Activated CD4-positive, alpha-beta T cell treated with anti-CD3 and anti-CD28 coated beads for 4 hours (primary cell): ENCODE data around the gene HLA-E.
"Not testable (repeated sequence)": the region's sequence is repeated elsewhere in the genome, so short reads cannot be mapped to it uniquely, and the experiment has no call there.

Source experiments
- DNase-seq, 2 donors: peaks; one replicate each; pipeline ENCODE4 v3.0.0-alpha.2; 2020

Gene HLA-E

DNA sequence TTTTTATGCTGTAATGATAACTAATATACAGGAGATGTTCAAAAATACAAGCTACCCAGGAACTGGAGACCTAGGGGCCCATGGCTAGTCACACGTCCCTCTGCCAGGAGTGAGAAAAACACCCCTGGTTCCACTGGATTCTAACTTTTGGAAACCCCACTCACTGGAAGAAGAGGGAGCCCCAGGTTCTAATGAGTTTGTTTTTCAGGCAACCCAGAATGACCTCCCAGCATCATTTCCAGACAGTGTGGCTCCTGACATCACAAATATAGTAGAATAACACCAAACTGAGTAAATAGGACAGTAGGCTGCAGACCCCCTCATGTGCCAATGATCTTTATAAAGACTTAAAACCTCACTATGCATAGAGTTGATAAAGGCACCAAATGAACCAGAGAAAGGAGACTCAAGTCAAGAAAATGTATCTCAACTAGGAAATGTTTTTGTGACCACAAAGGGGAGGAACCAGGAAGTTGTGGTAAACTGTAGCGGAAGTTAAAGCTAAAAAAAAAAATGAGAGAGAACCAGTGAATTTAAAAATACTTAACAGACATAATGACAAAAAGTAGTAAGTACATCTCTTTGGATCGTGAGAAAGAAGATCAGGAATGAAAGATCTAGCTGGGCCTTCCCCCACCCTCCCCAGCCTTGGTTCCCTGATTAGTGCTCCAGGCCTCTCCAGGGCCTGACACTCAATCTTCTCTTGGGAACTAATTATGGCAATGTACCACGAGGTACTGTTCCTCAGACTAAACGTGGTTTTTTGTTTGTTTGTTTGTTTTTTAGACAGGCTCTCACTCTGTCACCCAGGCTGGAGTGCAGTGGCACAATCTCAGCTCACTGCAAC is 19.8 kb downstream of the HLA-E start:
- DNase-seq = no peak

- no peak for DNase-seq
Observed at GRCh38 chr6:30510419-30511168, 21.3 kb downstream of the HLA-E start.

DNA sequence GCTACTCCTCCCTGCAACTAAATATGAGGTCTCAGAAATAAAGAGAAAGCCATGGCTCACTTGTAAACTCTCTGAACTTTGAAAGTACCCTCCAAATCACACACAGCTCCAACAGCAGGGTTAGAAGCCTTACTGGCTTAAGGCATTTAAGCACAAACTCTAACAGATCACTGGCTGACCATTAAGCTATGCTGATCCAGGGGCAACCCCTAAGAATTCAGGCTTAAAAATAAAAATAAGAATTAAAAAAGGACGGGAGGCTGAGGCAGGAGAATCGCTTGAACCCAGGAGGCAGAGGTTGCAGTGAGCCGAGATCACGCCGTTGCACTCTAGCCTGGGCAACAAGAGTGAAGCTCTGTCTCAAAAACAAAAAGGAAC is 21.8 kb downstream of the HLA-E start:
- DNase-seq = no peak

DNA sequence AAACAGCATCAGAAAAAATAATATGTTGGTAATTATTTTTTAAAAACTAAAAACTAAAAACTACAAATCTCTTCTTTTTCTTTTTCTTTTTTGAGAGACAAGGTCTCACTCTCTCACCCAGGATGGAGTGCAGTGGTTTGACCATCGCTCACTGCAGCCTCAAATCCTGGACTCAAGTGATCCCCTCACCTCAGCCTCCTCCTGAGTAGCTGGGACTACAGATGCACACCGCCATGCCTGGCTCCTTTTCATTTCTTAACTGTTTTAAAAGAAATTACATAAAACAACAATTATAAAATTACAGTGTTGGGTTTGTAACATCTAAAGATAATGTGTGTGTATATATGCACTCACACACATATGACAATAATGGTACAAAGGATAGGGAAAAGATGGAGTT is 24.1 kb downstream of the HLA-E start:
- DNase-seq = no peak

DNA sequence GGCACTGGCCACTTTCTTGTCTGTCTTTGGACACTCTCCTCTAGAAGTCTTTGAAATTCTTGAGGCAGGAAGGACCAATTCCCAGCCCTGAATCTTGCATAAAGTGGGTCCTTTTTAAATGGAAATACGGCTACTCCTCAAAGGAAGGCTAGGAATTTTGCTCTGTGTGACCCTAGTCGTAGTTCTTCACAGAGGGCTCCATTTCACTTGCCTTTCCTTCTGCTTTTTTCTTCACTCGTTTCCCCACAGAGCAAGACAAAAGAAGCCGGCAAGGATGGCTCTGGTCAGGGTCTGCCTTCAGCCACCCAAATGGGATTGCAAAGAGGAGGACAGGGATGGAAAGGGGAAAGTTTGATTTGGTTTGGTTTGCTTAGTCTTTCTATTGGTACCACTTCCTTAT is 25.8 kb downstream of the HLA-E start:
- no peak for DNase-seq

GRCh38 chr6:30515944-30516753 is 26.8 kb downstream of the HLA-E start:
- peak; percentile 91 to 92 for DNase-seq

DNA sequence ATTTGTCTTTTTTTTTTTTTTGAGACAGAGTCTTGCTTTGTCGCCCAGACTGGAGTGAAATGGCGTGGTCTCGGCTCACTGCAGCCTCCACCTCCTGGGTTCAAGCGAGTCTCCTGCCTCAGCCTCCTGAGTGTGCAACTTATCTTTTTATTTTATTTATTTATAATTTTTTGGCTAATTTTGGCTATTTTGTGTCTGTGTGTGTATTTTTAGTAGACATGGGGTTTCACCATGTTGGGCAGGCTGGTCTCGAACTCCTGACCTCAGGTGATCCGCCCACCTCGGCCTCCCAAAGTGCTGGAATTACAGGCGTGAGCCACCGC is 27.4 kb downstream of the HLA-E start:
- DNase-seq = not testable (repeated sequence)

- DNase-seq = not testable (repeated sequence)
Observed at GRCh38 chr6:30517767-30518504, 28.6 kb downstream of the HLA-E start.

- DNase-seq = not testable (repeated sequence)
Observed at GRCh38 chr6:30518505-30519145, 29.3 kb downstream of the HLA-E start.

DNA sequence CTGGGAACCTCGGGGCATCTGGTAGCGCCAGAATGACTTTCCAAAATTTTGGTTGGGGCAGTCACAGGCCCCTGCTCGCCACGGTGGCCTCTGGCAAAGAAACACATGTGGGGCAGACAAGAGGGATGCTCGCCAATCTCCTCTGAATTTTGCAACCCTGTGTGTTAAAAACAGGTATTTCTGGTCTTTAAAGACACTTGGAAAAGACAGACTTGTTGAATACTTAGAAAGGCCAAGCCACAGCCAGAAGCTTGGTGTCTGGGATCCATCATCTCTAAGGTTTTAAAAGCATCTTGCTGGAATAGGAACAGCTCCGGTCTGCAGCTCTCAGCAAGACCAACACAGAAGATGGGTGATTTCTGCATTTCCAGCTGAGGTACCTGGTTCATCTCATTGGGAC is 31.2 kb downstream of the HLA-E start:
- DNase-seq = no peak

GRCh38 chr6:30521082-30521481 is 31.8 kb downstream of the HLA-E start:
- DNase-seq = not testable (repeated sequence)

DNA sequence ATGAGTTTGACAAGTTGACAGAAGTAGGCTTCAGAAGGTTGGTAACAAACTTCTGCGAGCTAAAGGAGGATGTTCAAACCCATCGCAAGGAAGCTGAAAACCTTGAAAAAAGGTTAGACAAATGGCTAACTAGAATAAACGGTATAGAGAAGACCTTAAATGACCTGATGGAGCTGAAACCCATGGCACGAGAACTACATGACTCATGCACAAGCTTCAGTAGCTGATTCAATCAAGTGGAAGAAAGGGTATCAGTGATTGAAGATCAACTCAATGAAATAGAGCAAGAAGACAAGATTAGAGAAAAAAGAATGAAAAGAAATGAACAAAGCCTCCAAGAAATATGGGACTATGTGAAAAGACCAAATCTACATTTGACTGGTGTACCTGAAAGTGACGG is 32.6 kb downstream of the HLA-E start:
- DNase-seq = not testable (repeated sequence)

DNA sequence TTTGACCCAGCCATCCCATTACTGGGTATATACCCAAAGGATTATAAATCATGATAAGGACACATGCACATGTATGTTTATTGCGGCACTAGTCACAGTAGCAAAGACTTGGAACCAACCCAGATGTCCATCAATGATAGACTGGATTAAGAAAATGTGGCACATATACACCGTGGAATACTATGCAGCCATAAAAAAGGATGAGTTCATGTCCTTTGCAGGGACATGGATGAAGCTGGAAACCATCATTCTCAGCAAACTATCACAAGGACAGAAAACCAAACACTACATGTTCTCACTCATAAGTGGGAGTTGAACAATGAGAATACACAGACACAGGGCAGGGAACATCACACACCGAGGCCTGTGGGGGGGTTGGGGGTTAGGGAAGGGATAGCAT is 37.1 kb downstream of the HLA-E start:
- not testable (repeated sequence) for DNase-seq

DNA sequence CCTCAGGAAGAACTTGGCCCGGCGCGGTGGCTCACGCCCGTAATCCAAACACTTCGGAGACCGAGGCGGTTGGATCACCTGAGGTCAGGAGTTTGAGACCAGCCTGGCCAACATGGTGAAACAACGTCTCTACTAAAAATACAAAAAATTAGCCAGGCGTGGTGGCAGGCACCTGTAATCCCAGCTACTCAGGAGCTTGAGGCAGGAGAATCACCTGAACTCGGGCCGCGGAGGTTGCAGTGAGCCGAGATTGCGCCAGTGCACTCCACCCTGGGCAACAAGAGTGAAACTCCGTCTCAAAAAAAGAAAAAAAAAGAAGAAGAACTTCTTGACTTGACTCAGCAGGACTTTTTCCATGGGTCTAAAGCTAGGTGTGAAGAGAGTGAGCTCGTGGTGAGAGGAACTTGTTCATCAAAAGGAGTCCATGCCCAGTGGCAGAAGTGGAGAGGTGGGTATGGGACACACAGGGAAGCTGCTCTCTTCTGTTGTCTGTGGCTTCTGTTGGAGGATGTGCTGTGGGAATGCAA is 40.1 kb downstream of the HLA-E start:
- peak; percentile 46 to 49 for DNase-seq

GRCh38 chr6:30530014-30530413 is 40.7 kb downstream of the HLA-E start:
- DNase-seq = no peak

DNA sequence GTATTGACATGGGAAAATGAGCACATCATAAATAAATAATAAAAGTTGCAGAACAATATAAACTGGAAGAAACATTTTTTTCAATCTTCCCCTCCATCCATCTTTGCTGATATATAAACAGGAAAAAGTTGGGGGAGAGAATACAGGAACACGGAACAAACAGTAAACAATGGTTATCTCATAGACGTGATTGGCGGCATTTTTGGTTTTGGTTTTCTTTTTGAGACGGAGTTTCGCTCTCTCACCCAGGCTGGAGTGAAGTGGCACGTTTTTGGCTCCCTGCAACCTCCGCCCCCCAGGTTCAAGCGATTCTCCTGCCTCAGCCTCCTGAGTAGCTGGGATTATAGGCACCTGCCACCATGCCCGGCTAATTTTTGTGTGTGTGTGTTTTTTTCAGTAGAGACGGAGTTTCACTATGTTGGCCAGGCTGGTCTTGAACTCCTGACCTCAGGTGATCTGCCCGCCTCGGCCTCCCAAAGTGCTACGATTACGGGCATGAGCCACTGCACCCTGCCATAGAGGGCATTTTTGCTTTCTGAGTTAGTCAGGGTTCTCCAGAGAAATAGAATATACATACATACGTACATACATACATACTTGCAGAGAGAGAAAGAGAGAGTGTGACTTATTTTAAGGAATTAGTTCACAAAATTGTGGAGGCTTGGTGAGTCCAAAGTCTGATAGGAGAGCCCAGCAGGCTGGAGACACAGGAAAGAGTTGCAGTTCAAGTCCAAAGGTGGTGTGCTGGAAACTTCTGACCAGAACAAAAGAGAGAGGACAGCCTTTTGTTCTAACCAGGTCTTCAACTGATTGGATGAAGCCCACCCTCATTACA is 44.4 kb downstream of the HLA-E start:
- no peak for DNase-seq

GRCh38 chr6:30537931-30538330 is 48.6 kb downstream of the HLA-E start:
- DNase-seq = no peak

GRCh38 chr6:30541515-30542403 is 52.5 kb downstream of the HLA-E start:
- DNase-seq = peak; percentile 78 to 79

DNA sequence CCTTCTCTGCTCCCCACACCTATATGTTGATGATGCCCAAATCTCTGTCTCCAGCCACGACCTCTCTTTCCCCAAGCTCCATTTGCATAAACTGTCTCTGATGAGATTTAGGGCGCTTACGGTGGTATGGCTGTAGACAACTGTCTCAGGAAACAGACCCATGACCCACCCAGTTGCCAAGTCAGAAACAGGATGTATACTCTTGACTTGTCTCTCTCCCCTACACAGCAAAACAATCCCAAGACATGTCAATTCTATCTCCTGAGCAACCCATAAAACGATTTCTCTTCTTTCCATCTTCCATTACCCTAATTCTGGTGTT is 53.1 kb downstream of the HLA-E start:
- DNase-seq = peak in 1 of 2 donors; percentile 22

GRCh38 chr6:30542915-30543314 is 53.6 kb downstream of the HLA-E start:
- no peak for DNase-seq
